IMR-90 (cell line): ENCODE results near the gene RIMBP2. TPM values are rescaled to one million over a fixed set of nuclear protein-coding genes. Genes with fewer than 3 reads are reported as not detected.

ENCODE experiments used
- ATAC-seq: fragments of 200-7000 bp; cut with Tn5 transposase; 2 replicates; pipeline ENCODE4 v1.9.1; 2020; ENCODE audit warnings: low read depth, mild to moderate bottlenecking, moderate library complexity
- BruUV-seq: library from RNA; stranded (reverse); fragments of 400-500 nt; replicated peaks from 2 replicates; lab custom pipeline; 2021; lab: Mats Ljungman, UMichigan
- CTCF ChIA-PET: fragments of 300-600 bp; formaldehyde crosslinking; extraction: SDS; loops from one replicate; lab custom pipeline; 2021; ENCODE audit warnings: antibody characterized with exemption; lab: Yijun Ruan, JAX
- POLR2A ChIA-PET: fragments of 300-600 bp; sonication (Branson Sonifier 250); formaldehyde crosslinking; loops from one replicate; lab custom pipeline; 2022; ENCODE audit warnings: antibody characterized with exemption; ENCODE audit not compliant: unreplicated experiment; lab: Charles Lee
- DNase-seq: peaks from one replicate; pipeline ENCODE4 v3.0.0; 2013
- H2AFZ ChIP-seq: replicated peaks from 2 replicates; pipeline ENCODE3; 2013; ENCODE audit warnings: low read length, mild to moderate bottlenecking; ENCODE audit not compliant: poor library complexity
- H2AK5ac ChIP-seq: 2 replicates; pipeline ENCODE4 v1.6.1; 2013; ENCODE audit warnings: low read depth, low read length, inconsistent platforms
- H2AK9ac ChIP-seq: replicated peaks from 2 replicates; pipeline ENCODE3; 2013; ENCODE audit warnings: mild to moderate bottlenecking, low read depth, low read length, moderate library complexity; ENCODE audit not compliant: poor library complexity
- H2BK120ac ChIP-seq: 2 replicates; pipeline ENCODE4 v1.6.1; 2013; ENCODE audit warnings: low read depth, low read length, inconsistent platforms
- H2BK15ac ChIP-seq: 3 replicates; pipeline ENCODE4 v1.6.1; 2013; ENCODE audit warnings: low read depth, low read length, inconsistent platforms
- H2BK20ac ChIP-seq: 2 replicates; pipeline ENCODE4 v1.6.1; 2013; ENCODE audit warnings: low read depth, mild to moderate bottlenecking, inconsistent platforms, low read length, moderate library complexity
- H2BK5ac ChIP-seq: 2 replicates; pipeline ENCODE4 v1.6.1; 2013; ENCODE audit warnings: mild to moderate bottlenecking, low read depth, low read length, inconsistent platforms; ENCODE audit not compliant: poor library complexity, severe bottlenecking
- H3K14ac ChIP-seq: replicated peaks from 2 replicates; pipeline ENCODE4 v1.6.1; 2013; ENCODE audit warnings: low read depth, low read length, inconsistent platforms
- H3K18ac ChIP-seq: 2 replicates; pipeline ENCODE4 v1.6.1; 2013; ENCODE audit warnings: low read depth, low read length, control low read depth
- H3K23ac ChIP-seq: 2 replicates; pipeline ENCODE4 v1.6.1; 2013; ENCODE audit warnings: low read depth, low read length, inconsistent platforms
- H3K27ac ChIP-seq: 2 replicates; pipeline ENCODE4 v1.5.1; 2013; ENCODE audit warnings: mild to moderate bottlenecking, control low read depth, low read length; ENCODE audit not compliant: insufficient read depth
- H3K27me3 ChIP-seq: 2 replicates; pipeline ENCODE4 v1.6.1; 2013; ENCODE audit warnings: low read length; ENCODE audit not compliant: control insufficient read depth, insufficient read depth
- H3K36me3 ChIP-seq: 2 replicates; pipeline ENCODE4 v1.6.1; 2013; ENCODE audit warnings: low read length, mixed read lengths; ENCODE audit not compliant: control insufficient read depth, insufficient read depth
- H3K4ac ChIP-seq: 2 replicates; pipeline ENCODE4 v1.6.1; 2013; ENCODE audit warnings: low read depth, low read length, inconsistent platforms
- H3K4me1 ChIP-seq: 2 replicates; pipeline ENCODE4 v1.6.1; 2013; ENCODE audit warnings: low read length, mixed read lengths; ENCODE audit not compliant: control insufficient read depth, insufficient read depth
- H3K4me2 ChIP-seq: 2 replicates; pipeline ENCODE4 v1.6.1; 2013; ENCODE audit warnings: low read depth, mild to moderate bottlenecking, control low read depth, low read length, moderate library complexity
- H3K4me3 ChIP-seq: 2 replicates; pipeline ENCODE4 v1.5.1; 2013; ENCODE audit warnings: low read depth, mild to moderate bottlenecking, control low read depth, low read length, moderate library complexity; ENCODE audit not compliant: insufficient read depth
- H3K56ac ChIP-seq: 2 replicates; pipeline ENCODE4 v1.6.1; 2013; ENCODE audit warnings: low read length, inconsistent platforms; ENCODE audit not compliant: insufficient read depth; ENCODE audit errors: extremely low read depth
- H3K79me1 ChIP-seq, 2 experiments: 2 replicates each; pipeline ENCODE4 v1.6.1; 2013; ENCODE audit warnings: low read length in 2 of 2, inconsistent platforms in 1 of 2, low read depth in 1 of 2
- H3K9ac ChIP-seq: 2 replicates; pipeline ENCODE4 v1.6.1; 2013; ENCODE audit warnings: low read depth, low read length, control low read depth
- H3K9me1 ChIP-seq: 2 replicates; pipeline ENCODE4 v1.6.1; 2013; ENCODE audit warnings: low read length, inconsistent platforms; ENCODE audit not compliant: insufficient read depth
- H3K9me3 ChIP-seq: 2 replicates; pipeline ENCODE4 v1.6.1; 2013; ENCODE audit warnings: low read length; ENCODE audit not compliant: control insufficient read depth, insufficient read depth
- H4K20me1 ChIP-seq: 2 replicates; pipeline ENCODE4 v1.6.1; 2013; ENCODE audit warnings: low read length, inconsistent platforms; ENCODE audit not compliant: insufficient read depth
- H4K5ac ChIP-seq: 2 replicates; pipeline ENCODE4 v1.6.1; 2013; ENCODE audit warnings: mild to moderate bottlenecking, low read depth, low read length, control low read depth
- H4K8ac ChIP-seq, 2 experiments: 2 replicates each; pipeline ENCODE4 v1.6.1; 2013; ENCODE audit warnings: low read depth in 2 of 2, low read length in 2 of 2, control low read depth in 1 of 2, inconsistent platforms in 1 of 2
- H4K91ac ChIP-seq: 2 replicates; pipeline ENCODE4 v1.6.1; 2013; ENCODE audit warnings: low read depth, low read length, inconsistent platforms; ENCODE audit not compliant: insufficient read depth
- BHLHE40 ChIP-seq: fragments of 150-350 bp; IDR thresholded peaks from 2 replicates; pipeline ENCODE4 v1.6.1; 2016; ENCODE audit warnings: mild to moderate bottlenecking, low read depth, low read length
- CEBPB ChIP-seq: IDR thresholded peaks from 2 replicates; pipeline ENCODE4 v1.6.1; 2012; ENCODE audit warnings: low read depth, low read length, improper control_type of control experiment
- CHD1 ChIP-seq: IDR thresholded peaks from 2 replicates; pipeline ENCODE4 v1.6.1; 2012; ENCODE audit warnings: low read depth, low read length, improper control_type of control experiment
- CTCF ChIP-seq: conservative IDR thresholded peaks from 2 replicates; pipeline ENCODE4 v1.5.1; 2012; ENCODE audit warnings: mild to moderate bottlenecking, low read depth, low read length, improper control_type of control experiment
- ELK1 ChIP-seq: fragments of 150-350 bp; IDR thresholded peaks from 2 replicates; pipeline ENCODE4 v1.6.1; 2016; ENCODE audit warnings: low read depth, mild to moderate bottlenecking, low read length, moderate library complexity, borderline replicate concordance
- FOS ChIP-seq: fragments of 150-350 bp; IDR thresholded peaks from 2 replicates; pipeline ENCODE4 v1.6.1; 2016; ENCODE audit warnings: low read depth, low read length
- MAFK ChIP-seq: IDR thresholded peaks from 2 replicates; pipeline ENCODE4 v1.6.1; 2012; ENCODE audit warnings: low read depth, low read length, improper control_type of control experiment
- MAZ ChIP-seq: IDR thresholded peaks from 2 replicates; pipeline ENCODE4 v1.6.1; 2012; ENCODE audit warnings: low read depth, mild to moderate bottlenecking, low read length, improper control_type of control experiment, moderate library complexity, borderline replicate concordance
- MXI1 ChIP-seq: IDR thresholded peaks from 2 replicates; pipeline ENCODE4 v1.6.1; 2012; ENCODE audit warnings: low read depth, mild to moderate bottlenecking, low read length, moderate library complexity, borderline replicate concordance
- NFE2L2 ChIP-seq: fragments of 150-350 bp; IDR thresholded peaks from 2 replicates; pipeline ENCODE4 v1.6.1; 2016; ENCODE audit warnings: low read depth, mild to moderate bottlenecking, low read length
- POLR2A ChIP-seq: IDR thresholded peaks from 2 replicates; pipeline ENCODE4 v1.6.1; 2012; ENCODE audit warnings: mild to moderate bottlenecking, low read depth, low read length
- RCOR1 ChIP-seq: IDR thresholded peaks from 2 replicates; pipeline ENCODE4 v1.6.1; 2012; ENCODE audit warnings: mild to moderate bottlenecking, low read length, improper control_type of control experiment; ENCODE audit not compliant: insufficient replicate concordance
- RFX5 ChIP-seq: IDR thresholded peaks from 2 replicates; pipeline ENCODE4 v1.8.0; 2012; ENCODE audit warnings: low read depth, mild to moderate bottlenecking, low read length, moderate library complexity
- SMC3 ChIP-seq: fragments of 150-350 bp; IDR thresholded peaks from 2 replicates; pipeline ENCODE4 v1.6.1; 2016; ENCODE audit warnings: low read depth, mild to moderate bottlenecking, antibody characterized with exemption, low read length, moderate library complexity
- WGBS, 2 experiments: methylation state at CpG; one replicate each; pipeline versions ENCODE4 v1.1.5 to v1.1.7; 2013; ENCODE audit warnings: missing lambda C conversion rate in 2 of 2; ENCODE audit not compliant: insufficient read length in 1 of 2; ENCODE audit errors: extremely low coverage in 2 of 2; 5-methylcytosine and 5-hydroxymethylcytosine counted together
- dilution Hi-C: fragments of 300-500 bp; cut with HindIII; formaldehyde crosslinking; loops from one replicate; pipeline ENCODE4 v1.14.3; 2018; ENCODE audit warnings: low sequenced_read_pairs; ENCODE audit not compliant: unreplicated experiment
- in situ Hi-C: fragments of 300-500 bp; cut with MboI; formaldehyde crosslinking; loops from 3 replicates; pipeline ENCODE4 v1.14.3; 2019; ENCODE audit warnings: low sequenced_read_pairs, inconsistent platforms, mixed read lengths
- intact Hi-C: fragments of 100-400 bp; cut with micrococcal nuclease; formaldehyde crosslinking; loops from 2 replicates; pipeline ENCODE4 v1.10.0; 2022
- polyA plus RNA-seq, 3 experiments: library from polyadenylated mRNA; depleted of rRNA; stranded (reverse); fragments of >200 nt; gene quantifications; 2 replicates each; pipeline ENCODE4 v1.2.3, GENCODE V29; 2012; ENCODE audit warnings: low replicate concordance in 1 of 3
- total RNA-seq: library from RNA; depleted of rRNA; stranded (reverse); fragments of >200 nt; gene quantifications from 2 replicates; pipeline ENCODE4 v1.2.3, GENCODE V29; 2012

Gene RIMBP2
- total and polyA plus RNA-seq, 2 of the 4 experiments (the other 2 are of a cell fraction) = not detected

DNA sequence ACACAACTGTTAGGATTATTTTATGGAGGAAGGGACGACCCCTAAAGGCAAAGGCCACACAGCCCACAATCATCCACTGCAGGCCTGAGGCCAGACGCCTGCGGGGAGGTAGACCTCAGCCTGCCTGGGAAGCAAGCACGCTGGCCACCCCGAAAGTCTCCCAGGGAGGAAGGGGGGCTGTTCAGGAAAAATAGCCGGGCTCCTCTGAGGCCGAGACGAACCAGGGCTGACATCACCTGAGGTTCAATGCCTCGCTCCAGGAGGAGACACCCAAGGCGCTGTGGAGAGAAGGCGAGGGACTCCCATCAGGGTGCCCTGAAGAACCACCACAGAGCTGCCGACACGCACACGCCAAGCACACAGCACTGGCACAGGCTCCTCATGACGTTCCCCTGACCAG is 251.1 kb downstream of the RIMBP2 start:
- no peak for ATAC-seq

More for the DNA sequence above, 251.1 kb downstream of the RIMBP2 start:
- CTCF ChIA-PET = no interaction called here
- BruUV-seq = no TSS peak
- no peak overlapping the region for H4K91ac ChIP-seq
- WGBS, 2 experiments = 58% methylated on average over 6 of the region's 15 CpGs; no CpG with 5 or more reads in 1 of the 2 experiments
- H2BK15ac ChIP-seq = no peak overlapping the region
- H3K27ac ChIP-seq = no peak overlapping the region
- H3K9me1 ChIP-seq = no peaks in the 10 kb centered on the region
- no peak overlapping the region for H3K9ac ChIP-seq
- intact Hi-C loops = no loop called here
- no peak overlapping the region for H4K5ac ChIP-seq
- H4K20me1 ChIP-seq = no peaks in the 10 kb centered on the region
- H3K36me3 ChIP-seq = no peaks in the 10 kb centered on the region
- no peak overlapping the region for H2AK5ac ChIP-seq
- dilution Hi-C loops = no loop called here
- H3K79me1 ChIP-seq = no peaks in the 10 kb centered on the region
- no peak overlapping the region for H2AK9ac ChIP-seq
- no peak for TF ChIP-seq RCOR1
- no peak for TF ChIP-seq CHD1
- TF ChIP-seq FOS = no peak
- TF ChIP-seq ELK1 = no peak
- TF ChIP-seq MXI1 = no peak
- no peak for TF ChIP-seq POLR2A
- no peak for TF ChIP-seq MAZ
- no peak for TF ChIP-seq NFE2L2
- no peak for TF ChIP-seq SMC3
- TF ChIP-seq CTCF = no peak
- TF ChIP-seq CEBPB = no peak
- no peak for TF ChIP-seq RFX5
- no peak for TF ChIP-seq MAFK
- no peak for TF ChIP-seq BHLHE40
- POLR2A ChIA-PET = no interaction called here
- no peaks in the 10 kb centered on the region for H3K4me1 ChIP-seq
- in situ Hi-C loops = no loop called here
- H3K23ac ChIP-seq = no peak overlapping the region
- H3K14ac ChIP-seq = no peak overlapping the region
- H3K18ac ChIP-seq = no peak overlapping the region
- H3K9me3 ChIP-seq = peaks cover 72% of the 10 kb centered on the region
- H3K4ac ChIP-seq = no peak overlapping the region
- DNase-seq = no peak
- no peaks in the 10 kb centered on the region for H3K27me3 ChIP-seq
- no peak overlapping the region for H3K4me3 ChIP-seq
- H2BK5ac ChIP-seq = no peak overlapping the region
- H3K4me2 ChIP-seq = no peak overlapping the region
- no peak overlapping the region for H2AFZ ChIP-seq
- no peak overlapping the region for H4K8ac ChIP-seq
- H3K56ac ChIP-seq = no peak overlapping the region
- no peak overlapping the region for H2BK20ac ChIP-seq
- H2BK120ac ChIP-seq = no peak overlapping the region
